GM15510 (cell line): Measurements from ENCODE around the gene KLHL42.

Source experiments
- POLR2A ChIP-seq: IDR thresholded peaks from 3 replicates; pipeline ENCODE4 v1.6.1; 2011; ENCODE audit warnings: borderline replicate concordance; ENCODE audit not compliant: insufficient read length; ENCODE audit errors: extremely low read depth

The KLHL42 gene

GRCh38 chr12:27801630-27802029 is 21.6 kb downstream of the KLHL42 start:
- no peak for TF ChIP-seq POLR2A

- TF ChIP-seq POLR2A, result no peak
These were observed 22.5 kb downstream of the KLHL42 start for GRCh38 chr12:27802511-27802910.

- TF ChIP-seq POLR2A, result no peak
These were observed 22.9 kb downstream of the KLHL42 start for GRCh38 chr12:27802936-27803335.

- TF ChIP-seq POLR2A, result no peak
These were observed 25.2 kb downstream of the KLHL42 start for GRCh38 chr12:27805238-27805637.

- no peak for TF ChIP-seq POLR2A
These were observed 26.2 kb downstream of the KLHL42 start for GRCh38 chr12:27806259-27806658.

- no peak for TF ChIP-seq POLR2A
These were observed 27.1 kb downstream of the KLHL42 start for GRCh38 chr12:27807063-27807703.

GRCh38 chr12:27808841-27809240 is 28.8 kb downstream of the KLHL42 start:
- TF ChIP-seq POLR2A, result no peak

- no peak for TF ChIP-seq POLR2A
These were observed 30.7 kb downstream of the KLHL42 start for GRCh38 chr12:27810756-27811155.

GRCh38 chr12:27812502-27812901 is 32.5 kb downstream of the KLHL42 start:
- no peak for TF ChIP-seq POLR2A

- TF ChIP-seq POLR2A, result no peak
These were observed 34.4 kb downstream of the KLHL42 start for GRCh38 chr12:27814411-27814810.

- TF ChIP-seq POLR2A, result no peak
These were observed 35.0 kb downstream of the KLHL42 start for GRCh38 chr12:27814851-27815591.

- TF ChIP-seq POLR2A, result no peak
These were observed 37.7 kb downstream of the KLHL42 start for GRCh38 chr12:27817766-27818165.

GRCh38 chr12:27818401-27818918 is 38.4 kb downstream of the KLHL42 start:
- no peak for TF ChIP-seq POLR2A

- no peak for TF ChIP-seq POLR2A
These were observed 40.5 kb downstream of the KLHL42 start for GRCh38 chr12:27820564-27820963.

- no peak for TF ChIP-seq POLR2A
These were observed 41.4 kb downstream of the KLHL42 start for GRCh38 chr12:27821259-27821973.
